Measurements from ENCODE around the gene ELF3.

DNA sequence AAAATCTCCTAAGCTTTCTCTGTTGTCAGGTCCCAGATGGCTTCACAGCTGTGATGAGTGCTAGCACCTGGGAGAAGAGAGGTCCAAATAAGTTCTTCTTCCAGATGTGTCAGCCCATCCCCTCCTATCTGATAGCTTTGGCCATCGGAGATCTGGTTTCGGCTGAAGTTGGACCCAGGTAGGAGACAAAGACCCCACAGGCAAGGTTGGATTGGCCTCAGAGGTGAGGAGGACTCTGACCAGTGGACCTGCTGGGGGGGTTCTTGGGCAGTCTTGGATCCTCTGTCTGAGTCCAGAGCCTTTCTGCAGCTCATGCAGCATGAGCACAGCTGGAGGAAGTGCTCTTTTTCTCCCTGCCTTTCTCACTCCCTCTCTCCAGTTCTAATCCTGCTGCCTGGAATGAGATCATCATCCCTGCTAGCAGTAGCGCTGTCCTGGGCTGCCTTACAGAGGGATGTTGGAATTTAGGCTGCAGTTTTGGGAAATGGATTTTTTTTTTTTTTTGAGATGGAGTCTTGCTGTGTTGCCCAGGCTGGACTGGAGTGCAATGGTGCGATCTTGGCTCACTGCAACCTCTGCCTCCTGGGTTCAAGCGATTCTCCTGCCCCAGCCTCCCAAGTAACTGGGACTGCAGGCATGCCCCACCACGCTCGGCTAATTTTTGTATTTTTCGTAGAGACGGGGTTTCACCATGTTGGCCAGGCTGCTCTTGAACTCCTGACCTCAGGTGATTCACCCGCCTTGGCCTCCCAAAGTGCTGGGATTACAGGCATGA, 20.8 kb upstream of the ELF3 start:
- TF ChIP-seq, protein P1, sequence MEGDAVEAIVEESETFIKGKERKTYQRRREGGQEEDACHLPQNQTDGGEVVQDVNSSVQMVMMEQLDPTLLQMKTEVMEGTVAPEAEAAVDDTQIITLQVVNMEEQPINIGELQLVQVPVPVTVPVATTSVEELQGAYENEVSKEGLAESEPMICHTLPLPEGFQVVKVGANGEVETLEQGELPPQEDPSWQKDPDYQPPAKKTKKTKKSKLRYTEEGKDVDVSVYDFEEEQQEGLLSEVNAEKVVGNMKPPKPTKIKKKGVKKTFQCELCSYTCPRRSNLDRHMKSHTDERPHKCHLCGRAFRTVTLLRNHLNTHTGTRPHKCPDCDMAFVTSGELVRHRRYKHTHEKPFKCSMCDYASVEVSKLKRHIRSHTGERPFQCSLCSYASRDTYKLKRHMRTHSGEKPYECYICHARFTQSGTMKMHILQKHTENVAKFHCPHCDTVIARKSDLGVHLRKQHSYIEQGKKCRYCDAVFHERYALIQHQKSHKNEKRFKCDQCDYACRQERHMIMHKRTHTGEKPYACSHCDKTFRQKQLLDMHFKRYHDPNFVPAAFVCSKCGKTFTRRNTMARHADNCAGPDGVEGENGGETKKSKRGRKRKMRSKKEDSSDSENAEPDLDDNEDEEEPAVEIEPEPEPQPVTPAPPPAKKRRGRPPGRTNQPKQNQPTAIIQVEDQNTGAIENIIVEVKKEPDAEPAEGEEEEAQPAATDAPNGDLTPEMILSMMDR (IDR thresholded peaks at IDR 0.05), result no peak
- no peak for TF ChIP-seq EZH2phosphoT487 (IDR thresholded peaks at IDR 0.05)

Data from neural progenitor cell (in vitro differentiated cells).